Measurements from ENCODE around the gene SIRT5. TPM values are rescaled to one million over a fixed set of nuclear protein-coding genes. Genes with fewer than 3 reads are reported as not detected.

The SIRT5 gene
- total RNA-seq, 1 donor from 2014 or later = 10.1 TPM

GRCh38 chr6:13559968-13560650 is 14.3 kb upstream of the SIRT5 start:
- intact Hi-C loops (cut with micrococcal nuclease) = no loop called here
- Mint-ChIP-seq H3K27ac (no peak overlapping the region), H3K9me3 (no peaks in the 10 kb centered on the region), H3K4me3 (no peak overlapping the region), H3K4me1 (ENCODE audit: low read depth) (no peaks in the 10 kb centered on the region), H3K27me3 (ENCODE audit: insufficient read depth) (peaks cover 17% of the 10 kb centered on the region), H3K36me3 (ENCODE audit: low read depth) (no peaks in the 10 kb centered on the region)
- no peak for DNase-seq (ENCODE audit: low spot score)

GRCh38 chr6:13560651-13561044 is 13.8 kb upstream of the SIRT5 start:
- intact Hi-C loops (cut with micrococcal nuclease) = no loop called here
- no peaks in the 10 kb centered on the region for H3K4me1 Mint-ChIP-seq (ENCODE audit: low read depth)
- H3K27me3 Mint-ChIP-seq (ENCODE audit: insufficient read depth) = peaks cover 13% of the 10 kb centered on the region
- H3K36me3 Mint-ChIP-seq (ENCODE audit: low read depth) = no peaks in the 10 kb centered on the region
- no peaks in the 10 kb centered on the region for H3K9me3 Mint-ChIP-seq
- no peak overlapping the region for H3K4me3 Mint-ChIP-seq
- no peak for DNase-seq (ENCODE audit: low spot score)
- H3K27ac Mint-ChIP-seq = no peak overlapping the region

- intact Hi-C loops (cut with micrococcal nuclease) = no loop called here
- no peaks in the 10 kb centered on the region for H3K36me3 Mint-ChIP-seq (ENCODE audit: low read depth)
- no peaks in the 10 kb centered on the region for H3K9me3 Mint-ChIP-seq
- no peak overlapping the region for H3K4me3 Mint-ChIP-seq
- H3K4me1 Mint-ChIP-seq (ENCODE audit: low read depth) = no peaks in the 10 kb centered on the region
- peaks cover 17% of the 10 kb centered on the region for H3K27me3 Mint-ChIP-seq (ENCODE audit: insufficient read depth)
- no peak for DNase-seq (ENCODE audit: low spot score)
- no peak overlapping the region for H3K27ac Mint-ChIP-seq
Observed at GRCh38 chr6:13561624-13562267, 12.7 kb upstream of the SIRT5 start.

GRCh38 chr6:13563009-13563408 is 11.4 kb upstream of the SIRT5 start:
- no peaks in the 10 kb centered on the region for H3K9me3 Mint-ChIP-seq
- intact Hi-C loops (cut with micrococcal nuclease) = no loop called here
- no peak overlapping the region for H3K4me3 Mint-ChIP-seq
- H3K4me1 Mint-ChIP-seq (ENCODE audit: low read depth) = no peaks in the 10 kb centered on the region
- H3K27me3 Mint-ChIP-seq (ENCODE audit: insufficient read depth) = peaks cover 16% of the 10 kb centered on the region
- no peak overlapping the region for H3K27ac Mint-ChIP-seq
- H3K36me3 Mint-ChIP-seq (ENCODE audit: low read depth) = no peaks in the 10 kb centered on the region
- no peak for DNase-seq (ENCODE audit: low spot score)

GRCh38 chr6:13565921-13566320 is 8.5 kb upstream of the SIRT5 start:
- no peak for DNase-seq (ENCODE audit: low spot score)
- Mint-ChIP-seq H3K4me1 (ENCODE audit: low read depth) (no peaks in the 10 kb centered on the region), H3K27me3 (ENCODE audit: insufficient read depth) (peaks cover 16% of the 10 kb centered on the region), H3K36me3 (ENCODE audit: low read depth) (no peaks in the 10 kb centered on the region), H3K4me3 (no peak overlapping the region), H3K9me3 (no peaks in the 10 kb centered on the region), H3K27ac (no peak overlapping the region)
- intact Hi-C loops (cut with micrococcal nuclease) = no loop called here

- Mint-ChIP-seq H3K4me1 (ENCODE audit: low read depth) (no peaks in the 10 kb centered on the region), H3K4me3 (no peak overlapping the region), H3K36me3 (ENCODE audit: low read depth) (no peaks in the 10 kb centered on the region), H3K27ac (no peak overlapping the region), H3K27me3 (ENCODE audit: insufficient read depth) (peaks cover 19% of the 10 kb centered on the region), H3K9me3 (no peaks in the 10 kb centered on the region)
- intact Hi-C loops (cut with micrococcal nuclease) = no loop called here
- no peak for DNase-seq (ENCODE audit: low spot score)
Observed at GRCh38 chr6:13566500-13566899, 7.9 kb upstream of the SIRT5 start.

- Mint-ChIP-seq H3K27me3 (ENCODE audit: insufficient read depth) (peaks cover 16% of the 10 kb centered on the region), H3K9me3 (no peaks in the 10 kb centered on the region), H3K36me3 (ENCODE audit: low read depth) (no peaks in the 10 kb centered on the region), H3K4me3 (no peak overlapping the region), H3K4me1 (ENCODE audit: low read depth) (no peaks in the 10 kb centered on the region), H3K27ac (no peak overlapping the region)
- intact Hi-C loops (cut with micrococcal nuclease) = no loop called here
- no peak for DNase-seq (ENCODE audit: low spot score)
Observed at GRCh38 chr6:13568970-13569369, 5.4 kb upstream of the SIRT5 start.

GRCh38 chr6:13572240-13572639 is 2.2 kb upstream of the SIRT5 start:
- intact Hi-C loops (cut with micrococcal nuclease) = loop anchor here (5.0 kb wide), 1 partner anchor 215 kb away; no protein-coding TSS in a partner anchor
- Mint-ChIP-seq H3K9me3 (no peaks in the 10 kb centered on the region), H3K27me3 (ENCODE audit: insufficient read depth) (peaks cover 11% of the 10 kb centered on the region), H3K36me3 (ENCODE audit: low read depth) (no peaks in the 10 kb centered on the region), H3K4me1 (ENCODE audit: low read depth) (peaks cover 19% of the 10 kb centered on the region), H3K4me3 (peak overlapping the region; percentile 60), H3K27ac (peak overlapping the region; percentile 14)
- DNase-seq (ENCODE audit: low spot score) = no peak

- intact Hi-C loops (cut with micrococcal nuclease) = loop anchor here (5.0 kb wide), 1 partner anchor 214 kb away; no protein-coding TSS in a partner anchor
- no peak for DNase-seq (ENCODE audit: low spot score)
- Mint-ChIP-seq H3K4me3 (peak overlapping the region; percentile 79), H3K36me3 (ENCODE audit: low read depth) (peaks cover 2% of the 10 kb centered on the region), H3K4me1 (ENCODE audit: low read depth) (peaks cover 19% of the 10 kb centered on the region), H3K27me3 (ENCODE audit: insufficient read depth) (peaks cover 11% of the 10 kb centered on the region), H3K27ac (peak overlapping the region; percentile 26), H3K9me3 (no peaks in the 10 kb centered on the region)
Observed at GRCh38 chr6:13572951-13573654, 1.3 kb upstream of the SIRT5 start.

- peaks cover 2% of the 10 kb centered on the region for H3K36me3 Mint-ChIP-seq (ENCODE audit: low read depth)
- peak overlapping the region; percentile 79 for H3K4me3 Mint-ChIP-seq
- no peak for DNase-seq (ENCODE audit: low spot score)
- H3K27me3 Mint-ChIP-seq (ENCODE audit: insufficient read depth) = peaks cover 9% of the 10 kb centered on the region
- no peaks in the 10 kb centered on the region for H3K9me3 Mint-ChIP-seq
- intact Hi-C loops (cut with micrococcal nuclease) = loop anchor here (1.0 to 5.0 kb wide), 9 partner anchors 42 to 501 kb away; partner anchors contain the start of genes GFOD1, MCUR1 and NOL7
- H3K27ac Mint-ChIP-seq = peak overlapping the region; percentile 71
- H3K4me1 Mint-ChIP-seq (ENCODE audit: low read depth) = peaks cover 19% of the 10 kb centered on the region
Observed at GRCh38 chr6:13573669-13574110, 711 bp upstream of the SIRT5 start.

- Mint-ChIP-seq H3K36me3 (ENCODE audit: low read depth) (peaks cover 2% of the 10 kb centered on the region), H3K9me3 (no peaks in the 10 kb centered on the region), H3K27ac (peak overlapping the region; percentile 99), H3K4me1 (ENCODE audit: low read depth) (peaks cover 19% of the 10 kb centered on the region), H3K4me3 (peak overlapping the region; percentile 92), H3K27me3 (ENCODE audit: insufficient read depth) (peaks cover 9% of the 10 kb centered on the region)
- DNase-seq (ENCODE audit: low spot score) = peak; percentile 90
- intact Hi-C loops (cut with micrococcal nuclease) = loop anchor here (1.0 to 5.0 kb wide), 9 partner anchors 41 to 501 kb away; partner anchors contain the start of genes GFOD1, MCUR1 and NOL7
Observed at GRCh38 chr6:13574149-13574570, 241 bp upstream of the SIRT5 start.

- H3K27ac Mint-ChIP-seq = peak overlapping the region; percentile 99
- peaks cover 3% of the 10 kb centered on the region for H3K36me3 Mint-ChIP-seq (ENCODE audit: low read depth)
- no peaks in the 10 kb centered on the region for H3K9me3 Mint-ChIP-seq
- peaks cover 19% of the 10 kb centered on the region for H3K4me1 Mint-ChIP-seq (ENCODE audit: low read depth)
- intact Hi-C loops (cut with micrococcal nuclease) = loop anchor here (1.0 to 2.0 kb wide), 8 partner anchors 121 to 499 kb away; partner anchors contain the start of genes MCUR1 and TBC1D7
- H3K4me3 Mint-ChIP-seq = peak overlapping the region; percentile 92
- no peak for DNase-seq (ENCODE audit: low spot score)
- peaks cover 9% of the 10 kb centered on the region for H3K27me3 Mint-ChIP-seq (ENCODE audit: insufficient read depth)
Observed at GRCh38 chr6:13575377-13575775, 975 bp downstream of the SIRT5 start.

GRCh38 chr6:13576017-13576416 is 1.6 kb downstream of the SIRT5 start:
- Mint-ChIP-seq H3K4me1 (ENCODE audit: low read depth) (peaks cover 19% of the 10 kb centered on the region), H3K9me3 (no peaks in the 10 kb centered on the region), H3K27me3 (ENCODE audit: insufficient read depth) (peaks cover 6% of the 10 kb centered on the region), H3K4me3 (peak overlapping the region; percentile 52), H3K36me3 (ENCODE audit: low read depth) (peaks cover 7% of the 10 kb centered on the region), H3K27ac (peak overlapping the region; percentile 57)
- intact Hi-C loops (cut with micrococcal nuclease) = no loop called here
- no peak for DNase-seq (ENCODE audit: low spot score)

All from activated T-helper 1 cell treated with anti-CD3 and anti-CD28 coated beads, Interleukin-12 subunit alpha, Interleukin-12 subunit beta, Interleukin-2, Interleukin-4 antibody, amounts not matched to agents 30 ng/mL and 10 ng/mL and 1 ng/mL, durations not matched to agents 14 hours and 24 hours and 36 hours (primary cell).